NCI-H1417 treated with DMSO at 0.1 percent for 48 hours (cell line): Measurements from ENCODE around the gene ZSWIM6.

Experiments
- DNase-seq: peaks from one replicate; lab custom pipeline; 2025; lab: John Stamatoyannopoulos, UW

The ZSWIM6 gene

DNA sequence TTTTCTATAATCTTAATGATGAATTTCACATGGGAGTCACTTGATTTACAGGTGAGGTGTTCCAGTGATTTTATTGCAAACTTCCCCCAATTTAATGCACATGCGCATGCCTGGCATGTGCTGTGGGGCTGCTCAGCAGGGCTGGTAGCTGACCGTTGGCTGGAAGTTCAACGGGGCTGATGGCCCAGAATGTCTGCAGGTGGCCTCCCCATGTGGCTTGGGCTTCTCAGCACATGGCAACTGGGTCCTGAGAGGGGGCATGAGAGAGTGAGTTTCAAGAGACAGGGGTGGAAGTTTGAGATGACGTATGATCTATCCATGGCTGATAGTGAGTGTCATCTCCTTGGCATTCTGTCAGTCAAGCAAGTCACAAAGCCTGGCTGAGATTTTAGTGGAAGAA, 259.8 kb downstream of the ZSWIM6 start:
- no peak for DNase-seq

DNA sequence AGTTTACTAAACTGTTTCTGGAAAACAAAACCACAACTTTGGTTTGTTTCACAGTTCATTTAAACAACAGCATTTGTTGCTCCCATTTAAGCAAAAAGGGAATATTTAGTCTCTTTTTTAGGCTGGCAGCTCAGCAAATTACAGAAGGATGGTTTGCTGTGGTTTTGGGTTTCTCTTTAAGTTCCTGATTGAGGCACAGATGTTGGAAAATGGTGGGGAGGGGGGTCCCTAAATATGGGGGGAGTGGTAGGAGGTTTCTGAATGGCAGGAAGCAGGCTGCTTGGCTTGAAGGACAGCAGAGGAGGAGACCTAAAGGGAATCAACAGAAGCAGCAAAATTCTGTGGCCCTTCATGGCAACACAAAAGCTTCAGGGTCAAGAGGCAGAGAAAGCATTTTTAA, 263.4 kb downstream of the ZSWIM6 start:
- DNase-seq, result no peak
